Vagina (tissue), 2 donors: ENCODE results near the gene USP20. TPM values are rescaled to one million over a fixed set of nuclear protein-coding genes. Genes with fewer than 3 reads are reported as not detected.

Experiments used
- DNase-seq, 2 donors: peaks; one replicate each; pipeline ENCODE4 v3.0.0-alpha.2; 2017; ENCODE audit errors: extremely low spot score in 2 of 2
- H3K27ac ChIP-seq: fragments of 200-600 bp; sonication (generic); one replicate; pipeline ENCODE4 v1.5.1; 2019
- H3K27me3 ChIP-seq: fragments of 200-600 bp; sonication (generic); one replicate; pipeline ENCODE4 v1.5.1; 2019
- H3K36me3 ChIP-seq, 2 donors: fragments of 200-600 bp; sonication (generic); one replicate each; pipeline ENCODE4 v1.5.1; 2017 to 2019
- H3K4me1 ChIP-seq: fragments of 200-600 bp; sonication (generic); one replicate; pipeline ENCODE4 v1.5.1; 2019
- H3K4me3 ChIP-seq, 2 donors: fragments of 200-600 bp; sonication (generic); 1 replicate in 1 of 2; 2 replicates in 1 of 2; pipeline ENCODE4 v1.5.1; 2016 to 2019
- H3K9me3 ChIP-seq: fragments of 200-600 bp; sonication (generic); one replicate; pipeline ENCODE4 v1.5.1; 2019
- CTCF ChIP-seq, 3 experiments: fragments of 450-650 bp in 2 of 3; fragments of 200-600 bp in 1 of 3; sonication (generic) in 1 of 3; IDR thresholded peaks; one replicate each; pipeline ENCODE4 v1.5.1; 2017 to 2019; ENCODE audit warnings: antibody characterized with exemption in 3 of 3, mild to moderate bottlenecking in 2 of 3, moderate library complexity in 2 of 3
- POLR2A ChIP-seq, 2 donors: fragments of 450-650 bp; IDR thresholded peaks; one replicate each; pipeline ENCODE4 v1.6.1; 2017; ENCODE audit warnings: antibody characterized with exemption in 2 of 2, mild to moderate bottlenecking in 2 of 2, moderate library complexity in 2 of 2
- POLR2AphosphoS5 ChIP-seq, 2 donors: sonication (generic); formaldehyde crosslinking; IDR thresholded peaks; one replicate each; pipeline ENCODE4 v1.9.0; 2017; ENCODE audit warnings: antibody characterized with exemption in 2 of 2, mild to moderate bottlenecking in 2 of 2, low read depth in 1 of 2; ENCODE audit not compliant: insufficient read depth in 1 of 2
- intact Hi-C: fragments of 100-400 bp; cut with DNase I; formaldehyde crosslinking; loops from one replicate; pipeline ENCODE4 v1.15.1; 2023
- total RNA-seq: library from RNA; depleted of rRNA; stranded (reverse); fragments of >200 nt; gene quantifications from one replicate; pipeline ENCODE4 v1.2.3, GENCODE V29; 2016

USP20 gene
- total RNA-seq, 1 donor from 2014 or later = 29.5 TPM

- H3K27me3 ChIP-seq = no peaks in the 10 kb centered on the region
- DNase-seq = no peak
- H3K4me1 ChIP-seq = no peaks in the 10 kb centered on the region
- H3K4me3 ChIP-seq = no peak overlapping the region
- TF ChIP-seq POLR2A (IDR thresholded peaks at IDR 0.05) (no peak), CTCF (IDR thresholded peaks at IDR 0.05) (no peak), POLR2AphosphoS5 (IDR thresholded peaks at IDR 0.05; ENCODE audit: insufficient read depth in 1 of 2, low read depth in 1 of 2) (no peak)
- intact Hi-C loops = no loop called here
- H3K36me3 ChIP-seq = peaks cover 0 to 66% of the 10 kb centered on the region in 2 donors
- H3K9me3 ChIP-seq = no peaks in the 10 kb centered on the region
- no peak overlapping the region for H3K27ac ChIP-seq
These were observed 21.6 kb upstream of the USP20 start for GRCh38 chr9:129813661-129814060.

- peaks cover 0 to 58% of the 10 kb centered on the region in 2 donors for H3K36me3 ChIP-seq
These were observed 20.6 kb upstream of the USP20 start for GRCh38 chr9:129814432-129815223.

DNA sequence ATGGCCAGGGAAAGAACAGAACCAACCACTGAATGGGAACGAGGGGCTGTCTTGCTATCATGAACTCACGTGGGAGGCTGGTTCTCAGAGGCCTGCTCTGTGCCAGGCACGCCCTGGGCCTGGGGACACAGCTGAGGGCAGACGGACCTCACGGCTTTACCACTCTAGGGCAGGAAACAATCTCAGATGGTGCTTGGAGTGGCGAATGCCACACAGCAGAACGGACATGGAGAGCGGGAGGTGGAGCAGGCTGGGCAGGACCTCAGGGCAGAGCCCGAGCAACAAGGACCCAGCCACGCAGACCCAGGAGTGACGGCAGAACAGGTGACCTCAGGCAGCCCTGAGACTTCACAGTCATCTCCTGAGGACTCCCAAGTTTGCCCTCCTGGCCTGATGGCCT lies 20.0 kb upstream of the USP20 start:
- no peak overlapping the region for H3K4me3 ChIP-seq
- no peaks in the 10 kb centered on the region for H3K27me3 ChIP-seq
- no peak for TF ChIP-seq POLR2AphosphoS5 (IDR thresholded peaks at IDR 0.05; ENCODE audit: insufficient read depth in 1 of 2, low read depth in 1 of 2)
- TF ChIP-seq POLR2A (IDR thresholded peaks at IDR 0.05) = no peak
- no peak for TF ChIP-seq CTCF (IDR thresholded peaks at IDR 0.05)
- no peaks in the 10 kb centered on the region for H3K9me3 ChIP-seq
- no peak for DNase-seq
- H3K27ac ChIP-seq = no peak overlapping the region
- no peaks in the 10 kb centered on the region for H3K4me1 ChIP-seq
- H3K36me3 ChIP-seq = peaks cover 0 to 56% of the 10 kb centered on the region in 2 donors
- intact Hi-C loops = no loop called here

More at GRCh38 chr9:129814432-129815223, 20.6 kb upstream of the USP20 start:
- Histone ChIP-seq H3K27ac (no peak overlapping the region), H3K4me1 (no peaks in the 10 kb centered on the region), H3K27me3 (no peaks in the 10 kb centered on the region), H3K4me3 (no peak overlapping the region), H3K9me3 (no peaks in the 10 kb centered on the region)
- DNase-seq = no peak
- intact Hi-C loops = no loop called here
- TF ChIP-seq CTCF (IDR thresholded peaks at IDR 0.05) (no peak), POLR2AphosphoS5 (IDR thresholded peaks at IDR 0.05; ENCODE audit: insufficient read depth in 1 of 2, low read depth in 1 of 2) (no peak), POLR2A (IDR thresholded peaks at IDR 0.05) (no peak)

- Histone ChIP-seq H3K27ac (no peak overlapping the region), H3K4me3 (no peak overlapping the region), H3K4me1 (no peaks in the 10 kb centered on the region), H3K36me3 (peaks cover 0 to 68% of the 10 kb centered on the region in 2 donors), H3K27me3 (no peaks in the 10 kb centered on the region), H3K9me3 (no peaks in the 10 kb centered on the region)
- intact Hi-C loops = no loop called here
- DNase-seq = no peak
- TF ChIP-seq POLR2A (IDR thresholded peaks at IDR 0.05) (no peak), CTCF (IDR thresholded peaks at IDR 0.05) (no peak), POLR2AphosphoS5 (IDR thresholded peaks at IDR 0.05; ENCODE audit: insufficient read depth in 1 of 2, low read depth in 1 of 2) (no peak)
These were observed 18.5 kb upstream of the USP20 start for GRCh38 chr9:129816501-129817435.
